Measurements from ENCODE around the gene FRMD4B.

DNA sequence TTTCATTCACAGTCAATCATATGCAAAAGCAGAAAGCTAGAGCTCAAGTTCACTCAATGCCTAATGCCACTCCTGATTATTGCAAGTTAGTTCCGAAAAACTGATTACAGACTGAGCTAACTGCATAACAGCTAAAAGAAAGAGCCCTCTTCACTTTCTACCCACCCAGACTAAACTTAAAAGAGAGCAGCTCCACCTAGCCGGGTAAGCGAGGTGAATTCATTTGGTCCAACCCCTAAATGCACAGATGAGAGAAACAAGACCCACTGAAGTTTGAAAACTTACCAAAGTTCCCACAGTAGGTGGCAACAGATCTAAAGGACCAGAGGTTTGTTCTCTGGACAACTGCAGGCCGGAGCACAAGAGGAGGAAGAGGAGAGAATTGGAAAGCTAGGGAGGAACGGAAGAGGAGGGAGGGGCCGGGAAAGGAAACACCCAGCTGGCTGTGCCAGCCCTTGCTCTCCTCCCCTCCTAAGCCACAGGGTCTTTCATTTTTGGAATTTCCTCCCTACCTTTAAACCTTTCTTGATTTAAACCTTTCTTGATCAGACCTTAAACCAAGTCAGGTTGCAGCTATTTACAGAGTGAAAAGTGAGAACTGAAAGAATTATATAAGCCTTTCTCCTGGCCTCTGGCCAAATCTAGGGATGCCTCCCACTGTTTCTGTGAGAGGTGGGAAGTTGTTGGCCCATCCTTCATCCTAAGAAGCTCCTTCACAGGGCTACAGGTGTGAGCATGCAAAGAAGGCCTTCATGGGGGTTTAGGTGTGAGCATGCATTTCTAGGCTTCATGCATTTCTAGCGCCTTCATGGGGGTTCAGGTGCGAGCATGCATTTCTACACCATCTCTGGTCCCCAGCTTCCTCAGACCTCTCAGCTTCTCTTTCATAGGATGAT lies 148.8 kb downstream of the FRMD4B start:
- TF ChIP-seq, protein P1, sequence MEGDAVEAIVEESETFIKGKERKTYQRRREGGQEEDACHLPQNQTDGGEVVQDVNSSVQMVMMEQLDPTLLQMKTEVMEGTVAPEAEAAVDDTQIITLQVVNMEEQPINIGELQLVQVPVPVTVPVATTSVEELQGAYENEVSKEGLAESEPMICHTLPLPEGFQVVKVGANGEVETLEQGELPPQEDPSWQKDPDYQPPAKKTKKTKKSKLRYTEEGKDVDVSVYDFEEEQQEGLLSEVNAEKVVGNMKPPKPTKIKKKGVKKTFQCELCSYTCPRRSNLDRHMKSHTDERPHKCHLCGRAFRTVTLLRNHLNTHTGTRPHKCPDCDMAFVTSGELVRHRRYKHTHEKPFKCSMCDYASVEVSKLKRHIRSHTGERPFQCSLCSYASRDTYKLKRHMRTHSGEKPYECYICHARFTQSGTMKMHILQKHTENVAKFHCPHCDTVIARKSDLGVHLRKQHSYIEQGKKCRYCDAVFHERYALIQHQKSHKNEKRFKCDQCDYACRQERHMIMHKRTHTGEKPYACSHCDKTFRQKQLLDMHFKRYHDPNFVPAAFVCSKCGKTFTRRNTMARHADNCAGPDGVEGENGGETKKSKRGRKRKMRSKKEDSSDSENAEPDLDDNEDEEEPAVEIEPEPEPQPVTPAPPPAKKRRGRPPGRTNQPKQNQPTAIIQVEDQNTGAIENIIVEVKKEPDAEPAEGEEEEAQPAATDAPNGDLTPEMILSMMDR (IDR thresholded peaks at IDR 0.05): no peak
- TF ChIP-seq POLR2A (IDR thresholded peaks at IDR 0.05): no peak
